GM19025 (cell line): ENCODE measurements around the gene KIAA0825.
"Not testable (repeated sequence)": the region's sequence is repeated elsewhere in the genome, so short reads cannot be mapped to it uniquely, and the experiment has no call there.

Experiments
- ATAC-seq: cut with Tn5 transposase; IDR thresholded peaks from one replicate; pipeline ENCODE4 v1.9.1; 2021; ENCODE audit warnings: mild to moderate bottlenecking, low read depth, moderate library complexity; ENCODE audit not compliant: unreplicated experiment

KIAA0825 gene

GRCh38 chr5:94209272-94209671, 409.1 kb downstream of the KIAA0825 start:
- no peak for ATAC-seq

DNA sequence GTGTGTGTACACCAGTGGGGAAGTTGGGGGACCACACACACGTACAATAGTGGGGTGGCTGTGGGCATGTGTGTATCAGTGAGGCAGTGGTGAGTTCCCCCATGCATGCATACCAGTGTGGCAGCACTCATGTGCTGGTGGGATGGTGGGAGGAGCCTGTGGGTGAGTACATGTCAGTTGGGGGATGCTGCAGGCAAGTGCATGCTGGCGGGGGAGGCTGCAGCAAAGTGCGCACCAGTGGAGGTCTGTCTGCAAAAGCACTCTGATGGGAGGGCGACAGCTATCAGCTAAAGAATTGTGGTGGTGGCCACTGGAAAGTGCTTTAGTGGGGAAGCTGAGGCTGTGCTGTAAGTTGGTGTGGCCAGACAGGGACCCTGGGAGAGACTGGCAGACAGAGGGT, 418.8 kb downstream of the KIAA0825 start:
- ATAC-seq, result no peak

DNA sequence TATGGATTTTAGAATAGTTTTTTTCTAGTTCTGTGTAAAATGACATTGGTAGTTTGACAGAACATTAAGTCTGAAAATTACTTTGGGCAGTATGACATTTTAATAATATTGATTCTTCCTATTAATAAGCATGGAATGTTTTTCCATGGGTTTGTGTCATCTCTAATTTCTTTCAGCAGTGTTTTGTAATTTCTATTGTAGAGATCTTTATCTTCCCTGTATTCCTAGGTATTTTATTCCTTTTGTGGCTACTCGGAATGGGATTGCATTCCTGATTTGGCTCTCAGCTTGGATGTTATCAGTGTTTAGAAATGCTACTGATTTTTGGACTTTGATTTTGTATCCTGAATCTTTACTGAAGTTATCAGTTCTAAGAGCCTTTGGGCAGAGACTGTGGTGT, 420.4 kb downstream of the KIAA0825 start:
- no peak for ATAC-seq

DNA sequence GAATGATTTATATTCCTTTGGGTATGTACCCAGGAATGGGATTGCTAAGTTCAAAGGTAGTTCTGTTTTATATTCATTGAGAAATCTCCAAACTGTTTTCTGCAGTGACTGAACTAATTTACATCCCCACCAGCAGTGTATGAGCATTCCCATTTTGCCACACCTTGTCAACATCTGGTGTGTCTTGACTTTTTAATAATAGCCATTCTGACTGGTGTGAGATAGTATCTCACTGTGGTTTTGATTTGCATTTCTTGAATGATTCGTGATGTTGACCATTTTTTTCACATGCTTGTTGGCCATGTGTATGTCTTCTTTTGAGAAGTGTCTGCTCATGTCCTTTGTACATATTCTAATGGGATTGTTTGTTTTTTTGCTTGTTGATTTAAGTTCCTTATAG, 421.5 kb downstream of the KIAA0825 start:
- no peak for ATAC-seq

DNA sequence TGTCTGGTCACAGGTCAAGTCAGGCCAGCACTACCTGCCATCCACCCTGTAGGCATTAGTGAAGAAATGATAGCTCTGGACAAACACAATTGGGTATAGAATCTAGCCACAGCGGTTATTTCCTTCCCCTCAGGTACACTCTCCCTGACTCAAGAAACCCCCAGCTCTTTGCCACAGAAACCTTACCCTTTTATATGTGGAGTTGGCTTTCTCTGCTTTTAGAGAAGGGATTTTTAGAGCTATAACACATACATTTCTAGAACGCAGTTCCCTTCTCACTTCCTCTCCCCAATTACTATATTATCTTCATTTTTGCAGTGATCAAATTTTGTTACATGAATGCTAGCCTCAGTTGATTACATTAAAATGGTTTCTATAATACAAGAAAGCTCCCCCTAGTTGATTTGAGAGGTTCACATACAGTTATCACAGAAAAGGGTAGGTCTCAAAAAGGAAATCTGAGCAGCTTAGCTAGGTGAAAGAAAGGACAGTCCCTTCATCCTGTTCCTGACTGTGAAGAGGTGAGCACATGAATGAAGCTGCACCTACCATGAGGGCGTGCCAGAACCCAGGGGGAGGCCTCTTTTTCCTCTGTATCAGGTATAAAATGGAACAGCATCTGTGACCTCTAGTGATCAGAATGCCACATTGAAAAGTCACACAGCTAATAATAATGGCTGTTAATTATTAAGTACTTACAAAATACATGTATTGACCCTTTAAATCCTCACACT, 425.6 kb downstream of the KIAA0825 start:
- ATAC-seq, result no peak

DNA sequence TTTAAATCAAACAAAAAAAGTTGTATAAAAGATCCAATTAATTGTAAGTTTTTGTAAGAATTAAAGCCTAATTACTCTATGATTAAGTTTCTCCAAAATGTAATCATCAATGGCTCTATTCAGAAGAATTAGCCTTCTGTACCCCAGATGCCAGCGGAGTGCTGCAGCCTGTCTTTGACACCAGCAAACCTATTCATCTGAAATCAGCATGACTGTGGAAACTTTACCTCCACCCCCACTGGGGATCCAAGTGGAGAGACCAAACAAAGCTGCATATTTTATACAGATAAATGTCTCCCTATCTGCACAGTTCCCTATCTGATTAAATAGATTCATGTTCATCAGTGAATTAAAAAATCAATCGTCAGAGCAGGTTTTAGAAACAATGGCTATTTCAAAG, 426.8 kb downstream of the KIAA0825 start:
- ATAC-seq, result no peak

- no peak for ATAC-seq
Measured at GRCh38 chr5:94188725-94189124, 429.7 kb downstream of the KIAA0825 start.

DNA sequence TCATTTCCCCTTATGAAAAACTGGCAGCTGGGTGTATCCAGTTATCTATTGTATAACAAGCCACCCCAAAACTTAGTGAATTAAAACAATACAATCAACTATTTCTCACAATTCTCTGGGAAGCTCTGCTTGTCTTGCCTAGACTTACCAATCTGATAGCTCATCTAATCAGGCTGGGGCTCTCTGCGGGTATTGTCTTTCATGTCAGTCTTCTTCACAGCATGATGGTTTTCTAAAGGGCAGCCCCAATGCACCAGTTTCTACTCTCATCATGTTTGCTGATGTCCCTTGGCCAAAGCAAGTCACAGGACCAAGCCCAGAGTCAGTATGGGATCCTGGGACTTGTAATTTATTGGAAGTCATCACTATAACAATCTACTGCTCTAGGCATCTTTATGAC, 433.5 kb downstream of the KIAA0825 start:
- no peak for ATAC-seq

- no peak for ATAC-seq
Measured at GRCh38 chr5:94181895-94182294, 436.5 kb downstream of the KIAA0825 start.

- ATAC-seq, result no peak
Measured at GRCh38 chr5:94180761-94181160, 437.6 kb downstream of the KIAA0825 start.

DNA sequence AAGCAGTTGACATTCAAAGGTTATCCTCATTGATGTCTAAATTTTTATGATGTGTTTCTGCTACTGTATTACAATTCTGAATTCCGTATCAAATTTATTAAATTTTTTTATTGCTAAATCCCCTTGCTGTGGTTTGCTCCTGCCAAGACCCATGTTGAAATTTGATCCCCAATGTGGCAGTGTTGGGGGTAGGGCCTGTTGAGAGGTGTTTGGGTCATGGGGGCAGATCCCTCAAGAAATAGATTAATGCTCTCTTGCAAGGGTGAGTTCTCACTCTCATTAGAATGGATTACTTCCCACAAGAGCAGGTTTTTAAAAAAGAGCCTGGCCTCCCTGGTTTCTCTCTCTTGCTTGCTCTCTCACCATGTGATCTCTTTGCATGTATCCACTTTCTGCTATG, 442.5 kb downstream of the KIAA0825 start:
- no peak for ATAC-seq

GRCh38 chr5:94174748-94175411, 443.5 kb downstream of the KIAA0825 start:
- ATAC-seq, result no peak

GRCh38 chr5:94173100-94173499, 445.3 kb downstream of the KIAA0825 start:
- ATAC-seq, result no peak

- ATAC-seq, result not testable (repeated sequence)
Measured at GRCh38 chr5:94171070-94171469, 447.3 kb downstream of the KIAA0825 start.

DNA sequence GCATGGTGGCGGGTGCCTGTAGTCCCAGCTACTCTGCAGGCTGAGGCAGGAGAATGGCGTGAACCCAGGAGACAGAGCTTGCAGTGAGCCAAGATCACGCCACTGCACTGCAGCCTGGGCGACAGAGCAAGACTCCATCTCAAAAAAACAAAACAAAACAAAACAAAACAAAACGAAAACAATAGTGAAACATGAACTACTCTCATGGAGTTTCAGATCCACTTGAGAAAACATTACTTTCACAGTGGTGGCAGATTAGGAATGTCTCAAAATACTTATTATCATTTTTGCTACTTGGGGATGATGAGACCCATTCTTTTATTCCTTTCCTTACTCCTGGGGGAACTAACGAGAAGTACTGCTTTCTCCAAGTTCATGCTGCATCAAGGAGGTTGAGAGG, 448.2 kb downstream of the KIAA0825 start:
- ATAC-seq, result peak; percentile 55

- ATAC-seq, result no peak
Measured at GRCh38 chr5:94168151-94168550, 450.3 kb downstream of the KIAA0825 start.

- ATAC-seq, result no peak
Measured at GRCh38 chr5:94161801-94162200, 456.6 kb downstream of the KIAA0825 start.

- ATAC-seq, result no peak
Measured at GRCh38 chr5:94159144-94159543, 459.3 kb downstream of the KIAA0825 start.

DNA sequence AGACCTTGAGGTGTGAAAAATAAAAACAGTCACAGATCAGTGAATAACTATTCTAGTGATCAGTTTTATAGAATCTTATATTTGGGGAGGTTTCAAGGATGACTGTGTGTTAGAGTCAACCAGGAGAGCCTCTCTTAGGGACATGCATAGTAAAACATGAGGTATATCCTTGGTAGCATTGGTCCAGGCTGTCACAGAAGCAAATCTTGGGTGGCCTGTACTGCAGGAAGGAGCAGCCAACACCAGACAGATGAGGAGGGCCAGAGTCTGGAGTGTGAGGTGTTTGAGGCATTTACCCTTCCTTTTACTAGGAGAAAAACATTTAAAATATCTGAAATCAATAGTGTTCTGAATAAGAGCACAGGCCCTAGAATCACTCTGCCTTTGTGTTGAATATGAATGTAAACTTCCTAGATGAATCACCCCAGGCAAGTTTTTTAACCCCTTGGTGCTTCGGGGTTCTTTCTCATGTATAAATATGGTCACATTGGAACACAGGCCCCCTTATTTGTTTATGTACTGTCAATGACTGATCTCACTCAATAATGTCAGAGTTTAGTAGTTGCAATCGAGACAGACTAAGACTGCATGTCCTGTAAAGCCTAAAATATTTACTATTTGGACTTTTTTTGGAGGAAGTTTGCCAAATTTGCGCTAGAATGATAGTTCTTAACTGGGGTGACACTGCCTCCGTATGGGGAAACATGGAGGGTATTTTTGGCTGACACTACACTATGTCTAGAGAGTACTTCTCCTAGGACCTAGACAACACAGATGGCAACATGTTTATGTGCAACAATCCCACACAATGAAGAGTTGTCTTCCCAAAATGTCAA, 460.5 kb downstream of the KIAA0825 start:
- no peak for ATAC-seq

DNA sequence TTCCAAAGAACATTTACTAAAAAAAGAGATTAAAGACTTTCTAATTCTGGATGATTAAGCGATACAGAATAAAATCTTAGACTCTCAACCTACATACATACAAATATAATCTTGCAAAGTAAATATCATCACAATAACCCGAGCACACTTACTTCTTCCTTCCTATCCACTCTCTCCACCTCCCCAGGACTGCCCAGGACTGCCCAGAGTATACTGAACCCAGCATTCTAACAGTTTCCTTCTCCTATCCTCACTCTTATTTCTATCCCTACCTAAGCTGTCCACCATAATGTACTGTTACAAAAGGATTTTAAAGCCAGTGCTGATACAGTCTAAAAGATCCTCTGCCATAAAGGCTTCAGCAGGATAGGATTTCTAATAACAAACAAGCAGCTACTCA, 463.7 kb downstream of the KIAA0825 start:
- ATAC-seq, result no peak

- ATAC-seq, result no peak
Measured at GRCh38 chr5:94153736-94154450, 464.5 kb downstream of the KIAA0825 start.
